Testis (tissue), 2 donors: ENCODE data around the gene HAUS8.

Experiments
- CTCF ChIP-seq, 3 experiments: fragments of 450-650 bp in 2 of 3; fragments of 200-600 bp in 1 of 3; sonication (generic) in 1 of 3; IDR thresholded peaks; one replicate each; pipeline ENCODE4 v1.5.1; 2016 to 2019; ENCODE audit warnings: antibody characterized with exemption in 3 of 3, mild to moderate bottlenecking in 2 of 3, moderate library complexity in 1 of 3
- POLR2A ChIP-seq: fragments of 450-650 bp; IDR thresholded peaks from one replicate; pipeline ENCODE4 v1.6.1; 2017; ENCODE audit warnings: antibody characterized with exemption, mild to moderate bottlenecking, moderate library complexity

DNA sequence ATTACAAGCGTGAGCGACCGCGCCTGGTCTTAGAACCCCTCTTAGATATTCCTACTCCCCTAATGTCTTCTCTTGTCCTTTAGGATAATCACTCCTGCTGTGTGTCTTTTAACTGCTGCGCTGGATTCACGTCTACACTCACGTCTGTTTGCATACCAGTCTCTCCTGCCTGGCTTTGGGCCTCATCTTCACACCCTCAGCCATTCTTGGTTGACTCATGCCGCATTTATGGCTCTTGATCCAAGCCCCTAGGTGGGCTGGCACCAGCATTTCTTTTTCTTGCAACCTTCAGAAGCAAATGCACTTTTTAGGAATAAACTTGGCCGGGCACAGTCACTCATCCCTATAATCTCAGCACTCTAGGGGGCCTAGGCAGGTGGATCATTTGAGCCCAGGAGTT, 23.1 kb upstream of the HAUS8 start:
- TF ChIP-seq CTCF (IDR thresholded peaks at IDR 0.05) (no peak), POLR2A (no peak)
